ENCODE measurements around the gene AVPI1. TPM values are rescaled to one million over a fixed set of nuclear protein-coding genes. Genes with fewer than 3 reads are reported as not detected.

Gene AVPI1
- total RNA-seq, 2 experiments from 2014 or later = 2.5 to 3.0 TPM

DNA sequence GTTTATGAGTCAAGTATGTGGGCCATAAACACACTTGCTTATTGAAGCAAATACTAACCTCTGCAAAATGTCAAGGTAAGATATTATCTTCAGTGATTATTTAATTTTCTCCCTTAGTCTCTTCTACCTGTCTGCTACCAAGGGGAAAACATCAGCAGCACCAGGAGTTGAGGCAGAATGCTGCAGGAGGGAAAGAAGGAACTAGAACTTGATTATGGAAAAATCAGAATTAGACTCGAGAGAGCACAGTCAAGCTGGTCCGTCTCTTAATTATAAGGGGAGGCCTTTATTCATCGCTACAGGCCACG lies 45.0 kb upstream of the AVPI1 start:
- Mint-ChIP-seq H3K27ac (no peak overlapping the region), H3K4me3 (no peak overlapping the region), H3K27me3 (peaks cover 3% of the 10 kb centered on the region), H3K36me3 (ENCODE audit: low read depth) (peaks cover 2% of the 10 kb centered on the region), H3K4me1 (ENCODE audit: low read depth) (peaks cover 10% of the 10 kb centered on the region), H3K9me3 (peaks cover 3% of the 10 kb centered on the region)
- no peak for DNase-seq
- TF ChIP-seq, protein P1, sequence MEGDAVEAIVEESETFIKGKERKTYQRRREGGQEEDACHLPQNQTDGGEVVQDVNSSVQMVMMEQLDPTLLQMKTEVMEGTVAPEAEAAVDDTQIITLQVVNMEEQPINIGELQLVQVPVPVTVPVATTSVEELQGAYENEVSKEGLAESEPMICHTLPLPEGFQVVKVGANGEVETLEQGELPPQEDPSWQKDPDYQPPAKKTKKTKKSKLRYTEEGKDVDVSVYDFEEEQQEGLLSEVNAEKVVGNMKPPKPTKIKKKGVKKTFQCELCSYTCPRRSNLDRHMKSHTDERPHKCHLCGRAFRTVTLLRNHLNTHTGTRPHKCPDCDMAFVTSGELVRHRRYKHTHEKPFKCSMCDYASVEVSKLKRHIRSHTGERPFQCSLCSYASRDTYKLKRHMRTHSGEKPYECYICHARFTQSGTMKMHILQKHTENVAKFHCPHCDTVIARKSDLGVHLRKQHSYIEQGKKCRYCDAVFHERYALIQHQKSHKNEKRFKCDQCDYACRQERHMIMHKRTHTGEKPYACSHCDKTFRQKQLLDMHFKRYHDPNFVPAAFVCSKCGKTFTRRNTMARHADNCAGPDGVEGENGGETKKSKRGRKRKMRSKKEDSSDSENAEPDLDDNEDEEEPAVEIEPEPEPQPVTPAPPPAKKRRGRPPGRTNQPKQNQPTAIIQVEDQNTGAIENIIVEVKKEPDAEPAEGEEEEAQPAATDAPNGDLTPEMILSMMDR (IDR thresholded peaks at IDR 0.05) = no peak
- no peak for ATAC-seq
- intact Hi-C loops (cut with micrococcal nuclease) = no loop called here
- CTCF ChIA-PET = interaction anchor here (0.8 to 15.2 kb wide), 12 partner anchors 9 to 157 kb away, joined by 3 to 537 read pairs (median 6); partner anchors contain the start of genes AVPI1 and MARVELD1
- POLR2A ChIA-PET = no interaction called here

DNA sequence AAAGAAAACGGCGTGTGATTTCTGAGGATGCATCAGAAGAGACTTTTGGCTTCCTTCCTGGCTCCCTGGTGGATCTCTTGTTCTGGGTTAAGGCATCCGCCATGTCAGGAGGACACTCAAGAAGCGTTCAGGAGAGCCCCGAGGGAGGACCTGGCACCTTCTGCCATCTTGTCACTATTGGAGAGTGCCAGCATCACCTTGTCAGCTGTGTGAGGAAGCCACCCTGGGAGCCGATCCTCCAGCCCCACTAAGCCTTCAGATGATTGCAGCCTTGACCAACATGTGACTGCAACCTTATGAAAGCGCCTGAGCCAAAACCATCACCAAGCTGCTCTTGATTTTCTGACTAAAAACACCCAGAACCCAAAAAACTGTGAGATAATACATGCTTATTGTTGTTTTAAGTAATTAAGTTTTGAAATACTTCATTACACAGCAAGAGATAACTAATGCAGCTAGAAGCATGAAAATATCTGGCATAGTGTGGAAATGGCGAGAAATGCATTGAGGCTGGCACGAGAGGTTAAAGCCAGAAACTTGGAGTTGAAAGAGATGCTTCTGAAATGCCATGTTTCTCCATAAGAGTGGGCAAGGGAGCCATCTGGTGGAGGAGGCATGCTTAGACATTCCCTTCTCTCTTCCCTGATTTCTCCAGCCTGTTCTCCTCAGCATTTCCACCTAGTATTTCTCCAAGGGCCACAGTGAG lies 44.5 kb upstream of the AVPI1 start:
- DNase-seq = peak; percentile 69
- TF ChIP-seq, protein P1 (IDR thresholded peaks at IDR 0.05) = peak; percentile 86
- peaks cover 3% of the 10 kb centered on the region for H3K27me3 Mint-ChIP-seq

DNA sequence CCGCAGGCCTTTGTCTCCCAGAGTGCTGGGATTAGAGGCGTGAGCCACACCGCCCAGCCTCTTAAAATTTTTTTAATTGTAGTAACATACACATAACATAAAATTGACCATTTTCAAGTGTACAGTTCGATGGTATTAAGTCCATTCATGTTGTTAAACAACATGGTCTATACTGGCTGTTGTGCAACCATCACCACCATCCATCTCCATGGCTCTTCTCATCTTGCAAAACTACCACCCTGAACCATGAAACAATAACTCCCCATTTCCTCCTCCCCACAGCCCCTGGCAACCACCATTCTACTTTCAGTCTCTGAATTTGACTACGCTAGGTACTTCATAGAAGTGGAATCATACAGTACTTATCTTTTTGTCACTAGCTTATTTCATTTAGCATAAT lies 42.0 kb upstream of the AVPI1 start:
- Mint-ChIP-seq H3K9me3 (no peaks in the 10 kb centered on the region), H3K27ac (no peak overlapping the region), H3K27me3 (peaks cover 3% of the 10 kb centered on the region), H3K4me3 (no peak overlapping the region), H3K36me3 (ENCODE audit: low read depth) (no peaks in the 10 kb centered on the region), H3K4me1 (ENCODE audit: low read depth) (no peaks in the 10 kb centered on the region)
- ChIA-PET POLR2A (no interaction called here), CTCF (interaction anchor here (15.2 kb wide), 1 partner anchor 18 kb away, joined by 537 read pairs; the partner anchor contains the start of gene MARVELD1)
- ATAC-seq = no peak
- TF ChIP-seq, protein P1 (IDR thresholded peaks at IDR 0.05) = no peak
- no peak for DNase-seq
- intact Hi-C loops (cut with micrococcal nuclease) = no loop called here

More for the DNA sequence above, 44.5 kb upstream of the AVPI1 start:
- POLR2A ChIA-PET = no interaction called here
- intact Hi-C loops (cut with micrococcal nuclease) = loop anchor here (2.0 kb wide), 2 partner anchors 23 to 55 kb away; no protein-coding TSS in a partner anchor
- CTCF ChIA-PET = interaction anchor here (0.7 to 15.2 kb wide), 17 partner anchors 8 to 157 kb away, joined by 3 to 537 read pairs (median 5); partner anchors contain the start of genes AVPI1 and MARVELD1
- H3K4me1 Mint-ChIP-seq (ENCODE audit: low read depth) = peaks cover 6% of the 10 kb centered on the region
- H3K4me3 Mint-ChIP-seq = no peak overlapping the region
- peaks cover 3% of the 10 kb centered on the region for H3K9me3 Mint-ChIP-seq
- no peak overlapping the region for H3K27ac Mint-ChIP-seq
- H3K36me3 Mint-ChIP-seq (ENCODE audit: low read depth) = no peaks in the 10 kb centered on the region
- ATAC-seq = peak; percentile 58

DNA sequence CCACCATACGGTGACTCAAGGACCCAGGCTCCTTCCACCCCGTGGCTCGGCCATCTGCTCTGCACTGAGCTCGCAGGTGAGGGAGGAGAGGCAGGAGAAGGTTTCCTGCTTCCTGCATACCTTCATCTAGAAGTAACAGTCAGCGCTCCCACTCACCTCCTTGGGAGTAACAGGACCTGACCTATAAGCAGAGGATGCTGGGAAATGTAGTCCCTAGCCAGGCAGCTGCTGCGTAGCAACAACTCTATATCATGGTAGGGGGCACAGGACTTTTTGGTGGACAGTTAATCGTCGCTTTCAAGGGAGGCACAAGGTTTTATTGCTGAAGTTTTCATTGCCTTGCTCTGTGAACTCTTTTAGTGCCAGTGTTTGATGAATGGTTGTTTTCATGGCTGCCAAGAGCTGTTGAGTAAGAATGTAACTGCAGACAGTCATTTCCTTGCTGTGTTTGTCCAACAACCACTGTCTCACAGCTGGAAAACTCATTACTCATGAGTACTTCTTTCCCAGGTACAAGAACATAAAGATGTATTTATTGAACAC lies 39.7 kb upstream of the AVPI1 start:
- CTCF ChIA-PET = interaction anchor here (1.5 to 15.2 kb wide), 3 partner anchors 9 to 50 kb away, joined by 8 to 537 read pairs (median 12); partner anchors contain the start of genes MARVELD1 and ZFYVE27
- TF ChIP-seq, protein P1 (IDR thresholded peaks at IDR 0.05) = no peak
- H3K36me3 Mint-ChIP-seq (ENCODE audit: low read depth) = no peaks in the 10 kb centered on the region
- no peak overlapping the region for H3K27ac Mint-ChIP-seq
- DNase-seq (no peak), ATAC-seq (peak; percentile 20)
- H3K27me3 Mint-ChIP-seq = peaks cover 3% of the 10 kb centered on the region
- no peak overlapping the region for H3K4me3 Mint-ChIP-seq
- intact Hi-C loops (cut with micrococcal nuclease) = no loop called here
- H3K4me1 Mint-ChIP-seq (ENCODE audit: low read depth) = no peaks in the 10 kb centered on the region
- H3K9me3 Mint-ChIP-seq = no peaks in the 10 kb centered on the region
- POLR2A ChIA-PET = interaction anchor here (1.4 to 5.0 kb wide), 2 partner anchors 10 to 12 kb away, joined by 4 to 19 read pairs; partner anchors contain the start of genes MARVELD1 and ZFYVE27
